NCI-H748 (cell line): Measurements from ENCODE around the gene EIF4E1B.
A peak's percentile ranks its signal among the peaks of the same experiment; 100 is the strongest.

Experiments used
- DNase-seq: peaks from one replicate; lab custom pipeline; 2025; ENCODE audit not compliant: unreplicated experiment; lab: John Stamatoyannopoulos, UW

EIF4E1B gene

DNA sequence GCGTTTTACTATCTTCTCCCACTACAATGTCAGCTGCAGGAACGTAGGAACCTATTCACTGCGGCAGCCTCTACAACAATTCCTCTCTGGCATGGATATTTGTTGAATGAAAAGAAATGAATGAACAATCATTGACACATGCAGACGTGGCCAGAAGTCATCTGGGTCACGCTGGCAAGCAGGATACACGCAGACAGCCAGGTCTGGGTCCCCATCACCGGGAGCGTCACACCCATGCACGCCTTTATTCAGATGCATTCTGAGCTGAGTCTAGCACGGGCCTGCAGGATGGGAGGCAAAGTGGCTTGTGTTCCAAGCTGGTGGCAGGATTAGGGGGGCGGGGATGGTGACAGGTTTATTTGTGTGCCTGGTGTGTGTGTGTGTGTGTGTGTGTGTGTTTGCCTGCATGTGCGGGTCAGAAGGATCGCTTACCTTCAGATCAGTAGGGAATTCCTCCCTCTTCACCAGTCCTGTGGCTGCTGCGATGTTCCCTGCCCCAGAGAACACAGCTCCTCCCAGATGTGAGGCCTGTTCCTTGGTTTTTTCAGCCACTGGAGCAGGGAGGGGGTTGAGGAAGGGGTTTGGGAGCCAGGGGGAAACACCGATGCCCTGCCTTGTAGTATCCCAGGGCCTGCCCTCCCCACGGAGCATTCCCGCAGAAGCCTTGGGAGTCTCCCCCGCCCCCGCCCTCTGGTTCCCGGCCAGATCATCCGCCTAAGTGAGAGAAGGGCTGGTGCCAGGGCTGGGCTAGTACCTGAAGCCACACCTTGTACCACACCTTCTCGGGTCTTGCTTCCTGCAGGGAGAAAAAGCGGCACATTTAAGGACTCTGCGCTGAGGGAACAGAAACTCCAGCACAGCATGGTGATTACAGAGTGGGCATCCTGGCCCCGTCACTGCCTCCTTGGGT lies 4.3 kb upstream of the EIF4E1B start:
- no peak for DNase-seq

DNA sequence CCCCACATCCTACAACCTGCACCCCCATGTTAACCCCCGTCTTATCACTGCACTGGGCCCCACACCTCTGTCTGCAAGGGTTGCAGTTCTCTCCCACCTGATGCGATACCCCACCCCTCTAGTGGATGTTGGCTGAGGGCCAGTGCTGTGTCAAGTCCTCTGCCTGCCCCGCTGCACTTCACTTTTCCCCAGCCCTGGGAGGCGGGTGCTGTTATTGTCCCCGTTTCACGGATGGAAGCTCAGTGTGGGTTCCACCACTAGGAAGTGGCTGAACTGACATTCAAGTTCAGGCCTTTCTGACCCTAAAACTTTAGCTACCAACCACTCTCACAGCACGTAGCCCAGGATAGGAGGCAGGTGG lies 3.6 kb upstream of the EIF4E1B start:
- peak; percentile 14 for DNase-seq

DNA sequence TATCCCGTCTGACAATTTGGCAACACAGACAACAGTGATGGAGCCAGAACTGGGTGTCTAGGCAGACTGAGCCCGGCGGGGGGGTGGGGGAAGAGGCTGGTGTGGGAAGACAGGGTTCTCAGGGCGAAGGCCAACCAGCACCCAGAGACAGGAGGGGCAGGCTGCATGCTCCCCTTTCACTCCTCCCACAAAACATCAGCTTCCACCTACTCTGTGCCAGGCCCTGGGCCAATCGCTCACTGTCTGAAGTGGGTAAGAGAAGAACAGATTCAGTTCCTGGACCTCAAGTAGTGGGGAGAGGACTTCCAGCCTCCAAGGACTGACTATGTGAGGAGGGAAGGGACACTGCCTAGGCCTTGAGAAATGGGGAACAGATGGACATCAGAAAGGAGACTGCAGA lies 2.9 kb upstream of the EIF4E1B start:
- DNase-seq: no peak

DNA sequence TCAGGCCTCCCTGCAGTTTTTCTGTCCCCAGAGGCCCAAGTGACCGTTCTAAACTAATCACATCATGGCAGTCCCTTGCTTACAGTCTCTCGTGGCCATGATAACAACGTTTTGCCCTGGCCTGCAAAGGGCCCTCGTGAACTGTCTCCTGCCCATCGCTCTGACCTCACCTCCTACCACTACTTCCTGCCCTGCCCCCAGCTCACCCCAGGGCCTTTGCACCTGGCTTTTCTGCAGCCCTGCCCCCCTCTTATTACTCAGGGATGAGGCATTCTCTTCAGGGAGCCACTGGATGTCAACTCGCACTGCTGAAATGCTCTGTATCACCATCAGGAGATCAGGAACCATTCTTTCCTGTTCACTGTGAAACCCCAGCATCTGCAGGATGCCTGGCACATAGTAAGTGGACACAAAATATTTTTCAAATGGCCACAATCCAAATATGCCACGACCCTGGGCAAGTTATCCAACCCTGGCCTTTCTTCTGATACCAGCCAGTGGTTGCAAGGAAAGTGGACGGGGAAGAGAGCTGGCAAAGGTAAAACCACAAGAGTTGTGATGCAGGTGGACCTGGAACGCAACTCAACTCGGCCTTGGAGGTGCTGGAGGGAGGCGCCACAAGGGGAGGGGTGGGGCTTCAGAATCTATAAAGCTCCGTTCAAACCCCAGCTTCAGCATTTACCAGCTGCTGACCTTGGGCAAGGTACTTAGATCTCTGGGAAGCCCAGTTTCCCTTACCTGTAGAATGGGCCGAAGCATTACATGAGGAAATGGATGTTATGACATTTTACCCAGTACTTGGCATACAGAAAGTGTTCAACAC lies 1.9 kb upstream of the EIF4E1B start:
- DNase-seq: no peak

DNA sequence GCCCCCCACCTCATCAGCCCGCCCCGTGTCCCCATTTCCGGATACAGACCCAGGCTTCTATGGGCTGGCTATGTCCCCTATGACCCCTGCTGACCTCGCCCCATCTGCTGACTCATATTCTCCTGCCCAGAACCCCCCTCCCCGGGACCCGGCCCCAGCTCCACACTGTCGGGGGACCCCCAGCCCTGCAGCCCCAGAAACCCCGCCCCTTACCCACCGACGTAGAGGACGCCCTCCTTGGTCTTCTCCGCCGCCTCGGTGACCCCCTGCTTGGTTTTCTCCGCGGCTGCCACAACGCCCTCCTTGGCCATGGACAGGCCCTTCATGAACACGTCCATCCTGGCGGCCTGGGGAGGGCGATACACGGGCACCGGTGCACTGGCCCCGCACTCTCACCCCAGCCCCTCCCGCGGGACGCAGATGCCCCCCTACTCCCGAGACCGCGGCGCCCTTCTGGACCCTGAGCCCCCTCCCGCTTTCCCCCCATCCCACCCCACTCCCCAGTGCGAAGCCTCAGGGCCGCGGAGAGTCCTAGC lies 1.1 kb upstream of the EIF4E1B start:
- DNase-seq: no peak

DNA sequence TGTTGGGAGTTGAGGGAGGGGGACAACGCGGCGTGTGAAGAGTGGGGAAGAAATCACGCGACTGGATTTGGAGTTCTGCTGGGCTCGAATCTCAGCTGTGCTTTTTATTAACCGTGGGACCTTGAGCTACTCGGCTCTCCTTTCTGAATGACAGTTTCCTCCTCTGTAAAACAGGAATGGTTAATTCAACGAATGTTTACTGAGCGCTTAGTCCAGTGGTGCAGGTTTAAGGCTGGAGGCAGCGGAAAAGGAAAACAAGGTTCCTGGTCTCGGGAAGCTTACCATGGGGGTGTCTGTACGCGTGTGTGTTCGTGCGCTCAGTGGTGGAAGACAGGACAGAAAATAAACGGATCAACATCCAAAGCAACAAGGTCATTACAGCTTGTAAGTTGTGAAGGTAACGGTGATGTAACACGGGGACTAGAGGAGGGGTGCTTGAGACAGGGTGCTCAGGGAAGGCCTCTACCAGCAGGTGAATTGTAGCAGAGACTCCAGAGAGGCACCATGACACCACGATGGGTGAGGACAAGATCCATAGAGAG lies 277 bp downstream of the EIF4E1B start:
- DNase-seq: peak; percentile 65

DNA sequence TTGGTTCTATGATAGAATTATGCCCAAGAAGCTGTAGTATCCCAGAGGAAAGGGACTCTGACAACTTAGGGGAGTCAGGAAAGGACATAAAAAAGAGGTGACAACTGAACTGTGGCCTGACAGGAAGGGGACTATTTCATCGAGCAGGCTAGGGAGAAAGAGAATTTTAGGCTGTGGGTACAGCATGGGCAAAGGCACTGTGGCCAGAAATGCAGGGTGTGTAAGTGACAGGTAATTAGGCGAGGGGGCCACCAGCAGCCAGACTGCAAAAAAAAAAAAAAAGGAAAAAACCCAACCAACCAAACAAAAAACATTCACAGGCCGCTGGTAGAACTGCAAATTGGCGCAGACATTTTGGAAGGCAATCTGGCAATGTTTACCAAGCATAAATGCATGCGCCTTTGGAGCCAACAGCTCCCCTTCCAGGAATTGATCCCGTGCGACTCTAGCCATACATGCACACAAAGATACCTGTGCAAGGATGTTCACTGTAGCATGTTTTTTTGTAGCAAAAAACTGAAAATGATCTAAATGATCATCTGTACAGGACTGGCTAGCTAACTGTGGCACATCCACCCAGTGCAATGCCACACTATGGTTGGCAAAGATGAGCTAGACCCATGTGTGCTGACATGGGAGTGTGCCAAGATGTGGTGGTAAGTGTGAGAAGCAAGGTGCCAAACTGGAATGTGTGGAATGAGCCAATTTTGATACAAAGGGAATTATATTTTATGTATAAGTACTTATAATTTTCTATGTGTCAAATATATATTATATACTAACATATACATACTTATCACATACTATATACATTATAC lies 1.1 kb downstream of the EIF4E1B start:
- DNase-seq: no peak

DNA sequence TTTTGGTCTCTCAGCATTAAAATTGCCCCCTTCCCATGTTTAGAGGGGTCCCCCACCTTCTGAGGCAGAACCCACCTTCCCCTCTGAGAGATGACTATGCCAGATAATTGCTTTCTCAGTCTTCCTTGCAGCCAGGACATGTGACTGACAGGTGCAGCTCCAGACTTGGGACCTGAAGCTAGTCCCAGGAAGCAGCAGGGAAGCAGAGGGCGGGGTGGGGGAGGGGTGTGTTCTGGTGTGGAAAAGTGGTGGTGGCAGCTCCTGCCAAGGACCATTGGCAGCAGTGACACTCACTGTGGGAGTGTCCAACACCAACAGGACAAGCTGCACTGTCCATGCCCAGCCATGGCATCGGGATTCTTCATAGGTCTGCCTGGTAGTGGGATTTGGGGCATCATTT lies 2.3 kb downstream of the EIF4E1B start:
- no peak for DNase-seq

DNA sequence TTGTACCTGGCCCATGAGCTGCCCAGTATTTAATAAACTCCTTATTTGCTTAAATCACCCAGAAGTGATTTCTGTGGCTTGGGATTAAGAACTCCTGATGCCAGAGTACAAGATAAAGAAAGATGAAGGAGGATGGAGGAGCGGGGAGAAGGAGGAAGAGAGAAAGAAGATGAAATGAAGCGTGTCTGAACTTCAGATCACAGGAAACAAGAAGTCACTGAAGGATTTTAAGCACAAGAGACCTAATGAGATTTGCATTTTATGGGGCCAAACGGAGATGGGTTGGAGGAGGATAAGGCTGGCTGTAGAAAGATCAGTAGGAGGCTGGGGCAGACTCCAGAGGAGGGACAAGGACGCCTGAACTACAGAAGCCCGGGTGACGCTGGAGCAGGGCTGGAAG lies 3.1 kb downstream of the EIF4E1B start:
- DNase-seq: no peak

DNA sequence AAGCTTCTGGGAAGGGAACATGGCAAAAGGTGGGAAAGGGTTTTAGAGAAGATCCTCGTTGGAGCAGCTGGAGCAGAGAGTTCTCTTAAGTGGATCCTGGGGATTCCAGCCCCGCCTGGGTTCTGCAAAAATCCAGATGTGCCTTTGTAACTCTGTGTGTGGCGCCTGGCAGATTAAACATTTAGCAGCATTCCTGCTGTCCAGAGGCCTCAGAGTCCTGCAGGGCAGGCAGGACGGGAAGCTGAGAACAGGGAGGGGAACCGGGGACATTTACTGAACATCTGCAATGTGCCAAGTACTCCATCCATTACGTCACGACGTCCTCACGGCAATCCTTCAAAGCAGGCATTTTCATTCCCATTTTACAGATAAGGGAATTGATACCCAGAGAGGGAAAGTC lies 6.0 kb downstream of the EIF4E1B start:
- DNase-seq: no peak

DNA sequence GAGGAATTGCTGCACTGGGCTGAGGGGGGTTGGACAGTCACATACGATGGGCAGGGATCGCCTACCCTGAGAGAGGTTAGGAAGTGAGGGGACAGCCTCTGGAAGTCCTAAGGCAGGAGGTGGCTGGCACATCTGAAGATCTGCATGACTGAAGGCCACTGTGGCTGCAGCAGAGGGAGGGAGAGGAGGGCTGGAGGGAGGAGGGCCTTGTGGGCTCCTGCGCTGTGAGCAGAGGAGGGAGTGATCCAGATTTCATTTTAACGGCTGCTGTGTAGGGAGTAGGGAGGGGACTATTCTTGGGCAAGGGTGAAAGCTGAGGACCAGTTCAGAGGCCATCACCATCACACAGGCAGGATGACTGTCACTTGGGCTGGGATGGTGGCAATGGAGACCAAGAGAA lies 7.1 kb downstream of the EIF4E1B start:
- no peak for DNase-seq

DNA sequence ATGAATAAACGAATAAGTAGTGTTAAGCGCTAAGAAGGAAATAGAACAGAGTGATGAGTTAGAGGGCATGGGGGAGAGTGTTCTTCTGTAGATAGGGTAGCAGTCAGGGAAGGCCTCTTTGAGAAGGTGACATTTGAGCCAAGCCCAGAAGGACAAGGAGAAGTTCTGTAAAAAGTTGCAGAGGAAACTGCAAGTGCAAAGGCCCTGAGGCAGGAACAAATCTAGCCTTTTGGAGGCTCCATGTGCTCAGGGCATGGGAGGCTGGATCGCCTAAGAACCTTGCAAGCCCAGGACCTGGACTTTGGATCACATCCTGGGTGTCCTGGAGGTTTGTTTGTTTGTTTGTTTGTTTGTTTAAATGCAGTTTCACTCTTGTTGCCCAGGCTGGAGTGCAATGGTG lies 8.0 kb downstream of the EIF4E1B start:
- no peak for DNase-seq

DNA sequence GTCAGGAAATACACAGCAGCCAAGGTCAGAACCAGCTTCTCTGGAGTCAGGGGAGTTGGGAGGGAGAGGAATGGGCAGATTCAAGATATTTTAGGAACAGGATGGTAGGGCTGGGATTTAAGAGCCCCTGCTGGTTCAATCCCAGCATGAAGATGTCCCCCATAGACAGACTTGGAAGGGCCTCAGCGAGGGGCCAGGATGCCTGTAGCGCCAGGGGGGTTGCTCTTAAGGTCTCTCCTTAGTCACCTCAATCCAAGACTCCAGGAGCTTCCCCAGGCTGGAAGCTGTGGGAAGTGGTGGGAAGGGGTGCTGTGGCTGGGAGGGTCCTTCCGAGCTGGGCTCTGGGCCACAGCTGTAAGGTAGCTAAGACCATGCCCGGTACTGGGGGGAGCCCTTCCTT lies 8.7 kb downstream of the EIF4E1B start:
- no peak for DNase-seq

DNA sequence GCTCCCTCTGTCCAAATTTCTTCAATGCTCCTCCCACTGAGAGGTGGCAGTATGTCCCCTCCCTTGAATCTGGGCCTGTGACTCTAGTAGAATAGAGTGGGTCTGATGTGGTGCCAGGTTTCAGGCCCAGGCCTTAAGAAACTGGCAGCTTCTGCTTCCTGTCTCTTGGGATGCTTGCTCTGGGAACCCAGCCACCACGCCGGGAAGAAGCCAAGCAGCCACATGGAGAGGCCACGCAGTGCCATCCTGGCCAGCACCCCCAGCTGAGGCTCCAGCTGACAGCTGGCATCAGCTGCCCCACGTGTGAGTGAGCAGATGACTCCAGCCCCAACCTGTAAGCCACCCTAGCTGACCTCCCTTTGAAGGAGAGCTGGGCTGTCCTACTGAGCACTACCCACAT lies 9.5 kb downstream of the EIF4E1B start:
- no peak for DNase-seq

DNA sequence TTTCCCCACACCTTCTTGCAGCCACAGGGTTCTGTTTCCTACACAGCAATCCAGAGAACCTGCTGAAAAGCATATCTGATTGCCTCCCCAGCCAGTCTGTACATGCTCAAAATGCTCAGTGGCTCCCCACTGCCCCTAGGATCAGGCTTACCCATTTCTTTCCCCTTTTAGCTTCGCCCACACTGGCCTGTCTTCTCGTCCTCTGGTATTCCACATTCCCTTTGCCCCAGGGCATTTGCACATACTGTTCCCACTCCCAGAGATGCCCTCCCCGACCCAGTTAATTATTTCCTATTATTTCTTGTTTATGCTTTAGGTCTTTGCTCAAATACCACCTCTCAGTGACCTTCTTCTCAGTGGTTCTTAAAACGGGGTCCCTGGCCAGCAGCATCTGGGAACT lies 10.1 kb downstream of the EIF4E1B start:
- DNase-seq: no peak

DNA sequence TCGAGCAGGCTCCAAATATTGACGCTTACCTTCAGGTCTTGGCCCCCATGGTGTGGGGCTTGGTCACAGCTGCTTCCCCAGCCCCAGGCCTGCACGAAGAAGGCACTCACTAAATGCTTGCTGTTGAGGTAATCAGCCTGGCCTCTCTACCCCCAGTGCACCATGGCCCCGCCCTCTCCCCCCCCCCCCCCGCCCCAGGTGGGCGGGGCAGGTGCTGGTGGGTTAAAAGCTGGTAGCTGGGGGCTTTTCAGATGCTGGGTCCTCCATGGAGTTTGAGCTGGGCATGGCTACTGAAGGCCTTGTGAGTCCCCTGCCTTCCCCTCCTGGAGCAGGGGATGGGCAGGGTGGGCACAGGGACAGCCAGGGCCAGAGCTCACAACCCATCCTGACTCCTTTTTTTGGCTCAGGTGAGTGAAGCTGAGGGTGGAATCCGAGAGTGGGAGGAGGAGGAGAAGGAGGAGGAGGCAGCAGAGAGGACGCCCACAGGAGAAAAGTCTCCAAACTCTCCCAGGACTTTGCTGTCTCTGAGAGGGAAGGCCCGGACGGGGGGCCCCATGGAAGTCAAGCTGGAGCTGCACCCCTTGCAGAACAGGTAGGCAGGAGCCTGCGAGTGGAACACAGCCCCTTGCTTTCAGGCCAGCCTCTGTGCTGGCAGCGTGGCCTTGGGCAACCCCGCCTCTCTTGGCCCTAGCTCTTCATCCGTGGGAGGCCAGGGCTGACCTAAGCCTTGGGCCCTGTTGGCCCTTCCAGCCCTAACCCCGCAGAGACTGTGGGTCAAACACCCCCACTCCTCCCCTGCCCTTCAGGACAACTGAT lies 12.4 kb downstream of the EIF4E1B start:
- DNase-seq: no peak

DNA sequence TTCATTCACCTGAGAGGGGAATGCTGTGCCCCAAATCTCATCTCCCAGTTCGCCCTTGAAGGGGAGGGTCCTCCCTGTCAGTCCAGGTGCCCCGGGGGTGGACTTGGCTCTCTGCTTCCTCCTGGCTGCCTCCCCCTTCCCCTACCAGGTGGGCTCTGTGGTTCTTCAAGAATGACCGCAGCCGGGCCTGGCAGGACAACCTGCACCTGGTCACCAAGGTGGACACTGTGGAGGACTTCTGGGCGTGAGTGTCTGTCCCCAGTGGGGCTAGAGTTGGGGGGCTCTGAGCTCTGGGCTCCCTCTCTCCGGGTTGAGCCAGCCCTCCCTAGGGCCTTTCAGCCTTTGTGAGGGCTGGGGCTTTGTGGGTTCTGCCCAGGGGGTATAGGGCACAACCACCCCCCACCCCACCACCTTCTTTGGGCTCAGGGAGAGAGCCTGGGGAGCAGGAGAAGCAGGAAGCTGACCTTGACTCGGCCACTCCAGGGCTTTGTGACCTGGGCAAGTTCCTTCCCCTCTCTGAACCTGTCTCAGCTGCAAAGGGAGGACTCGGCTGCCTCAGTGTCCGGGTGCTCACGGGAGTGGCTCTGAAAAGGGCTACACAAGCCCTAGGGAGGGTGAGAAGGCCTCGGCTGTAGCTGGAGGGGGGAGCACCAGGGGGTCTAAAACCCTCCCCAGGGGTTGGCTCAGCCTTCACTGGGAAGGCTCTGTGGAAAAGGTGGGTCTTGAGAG lies 13.2 kb downstream of the EIF4E1B start:
- no peak for DNase-seq

DNA sequence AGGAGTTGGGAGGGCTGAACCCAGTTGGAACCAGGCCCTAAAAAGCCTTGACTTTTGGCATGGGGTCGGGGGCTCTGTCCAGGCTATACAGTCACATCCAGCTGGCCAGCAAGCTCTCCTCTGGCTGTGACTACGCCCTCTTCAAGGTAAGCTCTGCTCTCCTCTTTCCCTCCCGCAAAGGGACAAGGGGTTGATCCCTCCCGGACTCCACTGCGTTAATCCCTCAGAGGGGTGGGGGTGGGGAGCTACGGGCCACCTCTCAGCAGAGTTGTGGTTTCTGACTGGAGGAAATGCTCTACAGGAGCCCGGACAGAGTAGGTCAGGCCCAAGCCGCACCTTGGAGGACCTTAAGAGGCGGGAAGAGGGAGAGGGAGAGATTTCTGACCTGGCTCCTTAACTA lies 13.8 kb downstream of the EIF4E1B start:
- no peak for DNase-seq

DNA sequence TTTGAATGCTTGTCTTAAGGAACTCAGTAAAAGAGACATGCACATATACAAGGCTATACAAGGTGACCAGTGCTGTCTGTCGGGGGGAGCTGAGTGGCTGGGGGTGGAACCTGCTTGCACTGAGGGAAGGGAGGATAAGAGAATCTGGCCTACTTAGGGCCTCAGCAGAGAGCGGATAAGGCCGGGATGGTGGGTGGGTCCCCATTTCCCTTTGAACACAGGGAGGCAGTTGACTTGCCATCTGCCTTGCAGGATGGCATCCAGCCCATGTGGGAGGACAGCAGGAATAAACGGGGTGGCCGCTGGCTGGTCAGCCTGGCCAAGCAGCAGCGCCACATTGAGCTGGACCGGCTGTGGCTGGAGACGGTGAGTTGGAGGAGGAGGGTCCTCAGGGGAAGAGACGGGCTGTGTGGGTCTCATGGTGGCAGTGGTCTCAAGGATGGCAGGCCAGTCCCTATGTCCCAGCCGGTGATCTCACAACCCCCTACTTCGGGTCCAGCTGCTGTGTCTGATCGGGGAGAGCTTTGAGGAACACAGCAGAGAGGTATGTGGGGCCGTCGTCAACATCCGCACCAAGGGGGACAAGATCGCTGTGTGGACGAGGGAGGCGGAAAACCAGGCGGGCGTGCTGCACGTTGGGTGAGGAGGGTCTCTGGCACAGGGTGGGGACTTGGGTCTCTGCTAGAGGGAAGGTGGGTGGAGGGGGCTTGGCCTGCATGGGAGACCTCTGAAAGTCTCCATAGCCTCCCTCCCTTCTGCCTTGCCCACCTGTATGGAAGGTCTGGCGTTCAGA lies 14.6 kb downstream of the EIF4E1B start:
- no peak for DNase-seq
